HK-2 (cell line): ENCODE data around the gene CD40.

Experiments
- DNase-seq: peaks from one replicate; pipeline ENCODE4 v3.0.0-alpha.2; 2018; ENCODE audit not compliant: unreplicated experiment

CD40 gene

DNA sequence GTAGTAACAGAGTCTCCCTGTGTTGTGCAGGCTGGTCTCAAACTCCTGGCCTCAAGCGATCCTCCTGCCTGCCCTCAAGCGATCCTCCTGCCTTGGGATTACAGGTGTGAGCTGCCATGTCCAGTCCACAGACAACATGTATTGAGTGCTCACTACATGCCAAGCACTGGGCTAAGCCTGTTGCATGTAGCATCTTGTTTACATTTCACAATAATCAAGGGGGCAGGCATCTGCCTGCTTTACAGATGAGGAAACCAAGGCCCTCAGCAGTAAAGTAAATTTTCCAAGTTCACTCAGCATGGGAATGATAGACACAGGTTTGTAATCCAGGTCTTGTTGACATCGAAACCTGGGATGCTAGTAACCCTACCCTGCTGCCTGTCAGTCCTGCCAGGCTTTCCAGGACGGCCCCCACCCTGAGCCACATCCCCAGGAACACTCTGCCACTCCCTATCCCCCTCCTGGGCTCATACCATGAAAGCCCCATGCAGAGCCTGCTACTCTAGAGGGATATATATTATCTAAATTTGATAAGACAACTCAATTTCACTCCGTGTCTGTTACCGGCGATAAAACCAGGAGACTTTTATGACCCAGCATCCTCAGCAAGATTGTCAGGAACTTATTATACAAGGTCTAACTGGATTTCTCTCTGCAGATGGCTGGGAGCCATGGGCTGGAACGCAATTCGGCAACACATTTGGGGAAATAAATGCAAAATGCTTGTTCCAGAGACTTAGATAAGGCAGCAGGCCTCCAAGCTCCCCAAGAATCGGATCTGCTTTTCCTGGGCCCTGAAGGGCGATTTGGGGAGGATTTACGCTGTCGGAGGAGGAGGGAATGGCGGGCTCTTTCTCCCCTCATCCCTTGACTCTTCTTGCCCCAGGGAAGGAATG is 30.4 kb downstream of the CD40 start:
- DNase-seq: no peak

DNA sequence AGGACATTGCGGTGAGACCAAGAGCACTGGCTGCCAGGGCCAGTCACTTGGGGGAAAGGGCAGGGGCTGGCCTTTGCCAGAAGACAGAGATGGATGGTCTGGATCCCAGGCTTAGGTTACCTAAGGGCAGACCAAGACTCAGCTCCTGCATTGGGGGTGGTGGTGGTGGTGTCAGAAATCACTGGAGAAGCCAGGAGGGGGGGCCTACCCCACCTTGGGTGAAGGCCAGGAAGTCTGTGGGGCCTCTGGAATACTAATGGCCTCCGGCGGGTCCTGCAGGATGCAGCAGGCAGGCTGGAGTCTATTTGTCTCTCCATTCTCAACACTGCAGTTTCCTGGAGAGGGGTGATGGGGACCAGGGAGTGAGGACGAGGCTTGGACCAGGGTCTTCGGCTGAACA is 32.8 kb downstream of the CD40 start:
- no peak for DNase-seq

- no peak for DNase-seq
Measured at GRCh38 chr20:46151936-46152335, 33.8 kb downstream of the CD40 start.

GRCh38 chr20:46152824-46153586 is 34.9 kb downstream of the CD40 start:
- no peak for DNase-seq

- DNase-seq: no peak
Measured at GRCh38 chr20:46154305-46154704, 36.2 kb downstream of the CD40 start.

- DNase-seq: no peak
Measured at GRCh38 chr20:46154796-46155195, 36.7 kb downstream of the CD40 start.

DNA sequence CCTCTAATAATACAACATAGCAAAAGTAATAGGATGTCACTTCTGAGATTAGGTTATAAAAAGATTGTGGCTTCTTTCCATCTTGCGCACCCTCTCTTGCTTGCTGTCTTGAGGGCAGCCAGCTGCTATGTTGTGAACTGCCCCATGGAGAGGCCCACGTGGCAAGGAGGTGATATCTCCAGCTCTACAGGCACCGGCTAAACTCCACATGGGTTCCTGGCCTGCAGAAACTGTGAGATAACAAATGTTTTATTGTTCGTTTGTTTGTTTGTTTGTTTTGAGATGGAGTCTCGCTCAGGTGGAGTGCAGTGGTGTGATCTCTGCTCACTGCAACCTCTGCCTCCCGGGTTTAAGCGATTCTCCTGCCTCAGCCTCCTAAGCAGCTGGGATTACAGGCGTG is 38.0 kb downstream of the CD40 start:
- no peak for DNase-seq

GRCh38 chr20:46157076-46157592 is 39.0 kb downstream of the CD40 start:
- no peak for DNase-seq

GRCh38 chr20:46157625-46158024 is 39.5 kb downstream of the CD40 start:
- no peak for DNase-seq

GRCh38 chr20:46158476-46158987 is 40.4 kb downstream of the CD40 start:
- DNase-seq: no peak

- DNase-seq: no peak
Measured at GRCh38 chr20:46159101-46159897, 41.2 kb downstream of the CD40 start.

DNA sequence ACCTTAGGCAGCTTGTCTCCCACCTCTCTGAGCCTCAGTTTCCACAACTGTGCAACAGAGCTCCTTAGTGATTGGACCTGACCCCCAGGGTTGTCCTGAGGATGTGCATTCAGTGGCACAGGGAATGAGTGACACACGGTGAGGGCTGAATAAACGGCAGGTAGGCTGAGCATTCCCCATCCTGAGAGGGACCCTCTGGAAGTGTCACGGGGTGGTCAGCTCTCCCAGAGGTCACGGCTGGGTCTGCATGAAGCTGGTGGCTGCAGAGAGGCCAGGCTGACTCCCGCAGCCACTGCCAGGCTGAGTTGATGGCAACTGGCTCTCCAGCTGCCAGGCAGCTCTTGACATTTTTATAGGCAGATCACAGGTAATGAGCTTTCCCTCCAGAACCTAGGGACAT is 42.5 kb downstream of the CD40 start:
- DNase-seq: no peak

- DNase-seq: no peak
Measured at GRCh38 chr20:46161921-46162320, 43.8 kb downstream of the CD40 start.

GRCh38 chr20:46164254-46164653 is 46.1 kb downstream of the CD40 start:
- DNase-seq: no peak

DNA sequence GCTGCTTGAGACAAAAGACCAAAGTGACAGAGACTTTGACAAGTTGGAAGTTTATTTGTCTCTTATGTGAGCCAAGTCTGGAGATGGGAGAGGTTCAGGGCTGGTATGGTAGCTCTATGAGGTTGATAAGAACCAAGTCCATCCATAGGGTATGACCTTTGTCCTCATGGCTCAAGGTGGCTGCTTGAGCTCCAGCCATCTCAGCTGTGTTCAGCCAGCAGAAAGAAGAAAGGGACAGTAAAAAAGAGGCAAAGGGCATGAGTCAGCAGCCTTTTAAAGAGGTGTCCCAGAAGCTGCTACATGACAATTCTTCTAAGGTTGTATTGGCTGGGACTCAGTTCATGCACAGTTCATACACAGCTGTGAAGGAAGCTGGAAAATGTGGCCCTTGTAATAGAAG is 49.0 kb downstream of the CD40 start:
- DNase-seq: no peak

GRCh38 chr20:46168438-46168837 is 50.3 kb downstream of the CD40 start:
- DNase-seq: no peak

DNA sequence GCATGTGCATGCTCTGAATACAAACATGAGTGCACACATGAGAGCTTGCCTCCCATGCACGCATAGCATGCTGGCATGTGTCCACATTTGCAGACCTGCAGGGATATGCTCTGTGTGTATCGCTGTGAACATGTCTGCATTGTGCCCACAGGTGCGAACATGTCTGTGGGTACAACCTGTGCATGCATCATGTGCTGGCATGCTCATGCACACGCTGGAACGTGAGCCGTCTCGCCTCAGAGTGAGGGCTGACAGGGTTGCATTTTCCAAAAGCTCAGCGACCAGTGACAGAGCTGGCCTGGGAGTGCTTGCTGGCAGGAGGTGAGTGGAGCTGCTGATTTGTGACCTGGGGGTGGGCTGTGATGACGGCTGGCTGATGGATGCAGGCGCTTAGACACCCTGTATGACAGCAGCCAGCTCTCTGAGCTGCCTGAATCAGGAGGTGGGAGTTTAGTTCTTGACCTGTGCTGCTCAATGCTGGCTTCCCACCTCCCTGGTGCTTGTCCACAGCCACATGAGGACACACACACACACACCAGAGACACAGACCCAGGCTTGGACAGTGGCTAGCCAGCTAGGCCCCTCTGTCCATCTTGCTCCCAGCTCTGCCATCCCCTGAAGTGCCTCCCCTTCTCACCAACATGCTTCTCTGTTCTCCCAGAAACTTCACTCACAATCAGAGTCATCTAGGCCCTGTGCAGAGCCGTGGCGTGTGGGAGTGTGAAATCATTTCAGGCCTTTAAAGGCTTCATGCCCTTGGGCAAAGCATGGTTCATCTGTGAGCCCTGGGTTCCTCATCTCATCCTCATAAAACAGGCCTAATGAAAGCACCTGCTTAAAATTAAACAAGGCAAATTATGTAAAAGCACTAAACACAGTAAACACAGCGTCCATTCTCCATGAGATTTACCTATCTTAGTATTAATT is 51.4 kb downstream of the CD40 start:
- no peak for DNase-seq

DNA sequence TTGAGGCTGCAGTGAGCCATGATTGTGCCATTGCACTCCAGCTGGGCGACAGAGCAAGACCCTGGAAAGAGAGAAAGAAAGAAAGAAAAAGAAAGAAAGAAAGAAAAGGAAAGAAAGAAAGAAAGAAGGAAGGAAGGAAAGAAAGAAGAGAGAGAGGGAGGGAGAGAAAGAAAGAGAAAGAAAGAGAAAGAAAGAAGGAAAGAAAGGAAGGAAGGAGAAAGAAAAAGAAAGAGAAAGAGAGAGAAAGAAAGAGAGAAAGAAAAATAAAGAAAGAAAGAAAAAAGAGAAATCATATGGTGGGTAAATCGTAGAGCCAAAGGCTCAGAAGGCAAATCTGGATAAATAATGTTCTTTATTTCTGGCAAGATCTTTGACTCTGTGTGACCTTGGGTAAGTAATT is 53.4 kb downstream of the CD40 start:
- DNase-seq: no peak

GRCh38 chr20:46171909-46172308 is 53.8 kb downstream of the CD40 start:
- no peak for DNase-seq

GRCh38 chr20:46172455-46172854 is 54.3 kb downstream of the CD40 start:
- no peak for DNase-seq
